ENCODE results near the gene CACNA1A.

Gene CACNA1A

DNA sequence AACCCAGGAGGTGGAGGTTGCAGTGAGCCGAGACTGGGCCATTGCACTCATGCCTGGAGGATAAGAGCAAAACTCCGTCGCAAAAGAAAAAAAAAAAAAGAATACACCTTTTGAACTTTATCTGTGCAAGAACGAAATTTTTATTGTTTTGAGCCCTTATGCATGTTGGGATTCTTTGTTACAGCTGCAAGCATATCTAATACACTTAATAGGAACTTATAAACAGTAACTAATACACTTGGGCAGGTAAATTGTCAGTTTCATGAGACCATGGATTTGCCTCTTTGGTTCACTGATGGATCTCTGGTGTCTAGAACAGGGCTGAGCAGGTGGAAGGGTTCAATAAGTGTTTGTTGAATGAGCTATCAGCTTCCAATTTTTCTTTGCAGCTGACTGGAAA, 108.1 kb downstream of the CACNA1A start:
- TF ChIP-seq, protein P1, sequence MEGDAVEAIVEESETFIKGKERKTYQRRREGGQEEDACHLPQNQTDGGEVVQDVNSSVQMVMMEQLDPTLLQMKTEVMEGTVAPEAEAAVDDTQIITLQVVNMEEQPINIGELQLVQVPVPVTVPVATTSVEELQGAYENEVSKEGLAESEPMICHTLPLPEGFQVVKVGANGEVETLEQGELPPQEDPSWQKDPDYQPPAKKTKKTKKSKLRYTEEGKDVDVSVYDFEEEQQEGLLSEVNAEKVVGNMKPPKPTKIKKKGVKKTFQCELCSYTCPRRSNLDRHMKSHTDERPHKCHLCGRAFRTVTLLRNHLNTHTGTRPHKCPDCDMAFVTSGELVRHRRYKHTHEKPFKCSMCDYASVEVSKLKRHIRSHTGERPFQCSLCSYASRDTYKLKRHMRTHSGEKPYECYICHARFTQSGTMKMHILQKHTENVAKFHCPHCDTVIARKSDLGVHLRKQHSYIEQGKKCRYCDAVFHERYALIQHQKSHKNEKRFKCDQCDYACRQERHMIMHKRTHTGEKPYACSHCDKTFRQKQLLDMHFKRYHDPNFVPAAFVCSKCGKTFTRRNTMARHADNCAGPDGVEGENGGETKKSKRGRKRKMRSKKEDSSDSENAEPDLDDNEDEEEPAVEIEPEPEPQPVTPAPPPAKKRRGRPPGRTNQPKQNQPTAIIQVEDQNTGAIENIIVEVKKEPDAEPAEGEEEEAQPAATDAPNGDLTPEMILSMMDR (IDR thresholded peaks at IDR 0.05; ENCODE audit: low read depth, low read length), result no peak
- DNase-seq (ENCODE audit: extremely low read depth, low read depth), result no peak

GRCh38 chr19:13396250-13397080, 109.8 kb downstream of the CACNA1A start:
- DNase-seq (ENCODE audit: extremely low read depth, low read depth), result peak; percentile 24
- TF ChIP-seq, protein P1 (IDR thresholded peaks at IDR 0.05; ENCODE audit: low read depth, low read length), result no peak

- TF ChIP-seq, protein P1 (IDR thresholded peaks at IDR 0.05; ENCODE audit: low read depth, low read length), result no peak
- no peak for DNase-seq (ENCODE audit: extremely low read depth, low read depth)
Observed at GRCh38 chr19:13382633-13382938, 123.7 kb downstream of the CACNA1A start.

DNA sequence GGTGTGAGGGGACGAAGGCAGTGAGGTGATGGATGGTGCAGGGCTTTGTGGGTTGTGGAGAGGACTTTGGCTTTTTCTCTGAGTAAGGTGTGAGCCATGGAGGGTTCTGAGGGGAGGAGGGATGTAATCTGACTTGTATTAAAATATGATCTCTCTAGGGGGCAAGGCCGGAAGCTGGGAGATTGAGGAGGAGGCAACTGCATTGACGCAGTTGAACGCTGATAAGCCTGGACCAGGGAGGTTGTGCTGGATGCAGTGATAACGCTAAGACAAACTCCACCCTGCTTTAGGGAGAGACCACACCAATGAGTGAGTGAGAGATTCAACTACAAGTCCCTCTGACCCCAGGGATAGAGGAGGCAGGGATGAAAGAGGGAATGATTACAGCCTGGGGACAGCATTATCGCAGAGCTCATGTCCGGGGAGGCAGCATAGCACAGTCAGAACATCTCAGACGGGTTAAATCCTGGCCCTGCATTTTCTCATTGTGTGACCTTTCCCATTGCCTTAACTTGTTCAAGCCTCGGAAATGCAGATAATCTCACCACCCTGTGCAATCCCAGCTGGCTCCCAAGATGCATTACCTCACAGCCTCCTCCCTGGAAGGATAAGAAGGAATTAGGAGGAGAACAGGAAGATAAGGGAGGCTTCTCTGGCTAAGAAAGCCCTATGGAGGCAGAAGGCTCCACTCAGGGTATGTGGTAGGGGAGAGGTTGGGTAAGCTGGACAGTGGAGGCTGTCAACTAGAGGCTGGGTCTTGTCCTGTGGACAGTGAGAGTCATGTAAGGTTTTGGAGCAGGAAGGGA, 124.2 kb downstream of the CACNA1A start:
- TF ChIP-seq, protein P1 (IDR thresholded peaks at IDR 0.05; ENCODE audit: low read depth, low read length), result no peak
- no peak for DNase-seq (ENCODE audit: extremely low read depth, low read depth)

DNA sequence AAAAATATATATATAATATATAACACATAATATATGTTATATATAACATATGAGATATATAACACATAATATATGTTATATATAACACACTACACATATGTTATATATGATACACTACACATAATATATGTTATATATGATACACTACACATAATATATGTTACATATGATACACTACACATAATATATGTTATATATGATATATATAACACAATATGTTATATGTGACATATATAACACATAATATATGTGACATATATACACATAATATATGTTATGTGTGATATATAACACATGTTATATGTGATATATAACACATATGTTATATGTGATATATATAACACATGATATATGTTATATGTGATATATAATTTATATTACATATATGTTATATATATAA, 129.7 kb downstream of the CACNA1A start:
- no peak for DNase-seq (ENCODE audit: extremely low read depth, low read depth)
- TF ChIP-seq, protein P1 (IDR thresholded peaks at IDR 0.05; ENCODE audit: low read depth, low read length), result no peak

DNA sequence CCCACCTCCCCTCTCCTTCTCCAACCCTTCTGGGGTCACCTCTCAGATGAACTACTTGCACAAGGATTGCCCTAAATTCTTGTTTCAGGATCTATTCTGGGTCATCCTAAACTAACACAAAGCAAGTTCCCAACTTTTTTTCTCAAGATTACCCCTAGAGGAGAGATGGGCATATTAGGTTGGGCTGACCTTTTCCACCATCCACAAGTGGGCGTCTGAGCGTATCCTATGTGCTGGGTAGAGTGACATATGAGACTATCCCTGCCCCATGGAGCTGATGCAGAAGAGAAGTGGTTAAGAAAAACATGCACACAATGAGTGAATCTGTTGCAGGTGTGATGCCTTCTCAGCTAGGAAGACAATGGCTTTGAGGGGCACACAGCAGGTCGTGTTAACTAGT, 132.7 kb downstream of the CACNA1A start:
- TF ChIP-seq, protein P1 (IDR thresholded peaks at IDR 0.05; ENCODE audit: low read depth, low read length), result no peak
- DNase-seq (ENCODE audit: extremely low read depth, low read depth), result no peak

DNA sequence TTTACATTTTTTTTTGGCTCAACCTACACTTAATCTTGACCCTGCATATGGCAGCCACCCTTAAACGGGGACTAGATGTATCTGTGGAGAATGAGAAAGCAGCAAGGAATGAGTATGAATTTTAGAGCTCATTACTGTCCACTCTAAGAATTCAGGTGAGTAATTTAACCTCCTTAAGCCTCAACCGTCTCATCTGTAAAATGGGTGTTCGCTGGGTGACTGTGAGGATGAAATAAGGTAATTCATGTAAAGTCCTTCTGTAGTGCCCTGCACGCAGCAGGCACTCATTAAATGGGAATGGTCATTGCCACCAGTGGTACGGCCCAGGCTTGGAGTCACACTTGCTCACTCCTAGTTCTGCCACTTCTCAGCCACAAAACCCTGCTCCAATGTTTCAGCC, 135.3 kb downstream of the CACNA1A start:
- no peak for DNase-seq (ENCODE audit: extremely low read depth, low read depth)
- TF ChIP-seq, protein P1 (IDR thresholded peaks at IDR 0.05; ENCODE audit: low read depth, low read length), result no peak

Data from AG09319 (cell line).